Transverse colon (tissue), 4 donors: ENCODE results near the gene CCDC102B. TPM values are rescaled to one million over a fixed set of nuclear protein-coding genes. Genes with fewer than 3 reads are reported as not detected.

ENCODE experiments used
- DNase-seq: peaks from one replicate; pipeline ENCODE4 v3.0.0-alpha.2; 2019
- H3K27ac ChIP-seq, 4 donors: fragments of 200-600 bp; sonication (generic); 2 replicates each; pipeline ENCODE4 v1.5.1; 2016 to 2018; ENCODE audit warnings: inconsistent platforms in 4 of 4
- H3K27me3 ChIP-seq: fragments of 200-600 bp; sonication (generic); 2 replicates; pipeline ENCODE4 v1.5.1; 2017; ENCODE audit warnings: inconsistent platforms
- H3K36me3 ChIP-seq, 4 donors: fragments of 200-600 bp; sonication (generic); 2 replicates each; pipeline ENCODE4 v1.5.1; 2017 to 2019; ENCODE audit warnings: inconsistent platforms in 4 of 4
- H3K4me1 ChIP-seq, 4 donors: fragments of 200-600 bp; sonication (generic); 2 replicates each; pipeline ENCODE4 v1.5.1; 2017 to 2020; ENCODE audit warnings: inconsistent platforms in 4 of 4
- H3K4me3 ChIP-seq, 4 donors: fragments of 200-600 bp; sonication (generic); 1 replicate in 1 of 4; 2 replicates in 3 of 4; pipeline versions ENCODE4 v1.5.1 to v1.6.1; 2017 to 2019; ENCODE audit warnings: inconsistent platforms in 4 of 4
- H3K9me3 ChIP-seq, 2 donors: fragments of 200-600 bp; sonication (generic); 2 replicates each; pipeline ENCODE4 v1.5.1; 2017 to 2019; ENCODE audit warnings: inconsistent platforms in 2 of 2
- EP300 ChIP-seq: sonication (generic); formaldehyde crosslinking; IDR thresholded peaks from one replicate; pipeline ENCODE4 v1.6.1; 2017; ENCODE audit warnings: antibody characterized with exemption, low read depth
- POLR2A ChIP-seq: fragments of 450-650 bp; IDR thresholded peaks from one replicate; pipeline ENCODE4 v1.6.1; 2016; ENCODE audit warnings: antibody characterized with exemption, mild to moderate bottlenecking, moderate library complexity
- POLR2AphosphoS5 ChIP-seq, 3 donors: sonication (generic); formaldehyde crosslinking; IDR thresholded peaks; one replicate each; pipeline ENCODE4 v1.6.1; 2016; ENCODE audit warnings: antibody characterized with exemption in 3 of 3
- WGBS, 2 donors: methylation state at CpG; one replicate each; pipeline ENCODE4 v1.1.5; 2018; ENCODE audit warnings: low coverage in 1 of 2; 5-methylcytosine and 5-hydroxymethylcytosine counted together
- in situ Hi-C, 4 donors: fragments of 200-750 bp; cut with MboI; loops; one replicate each; pipeline versions ENCODE4 v1.15.0 to v1.15.1; 2017; ENCODE audit warnings: low sequenced_read_pairs in 3 of 4, low pct_ligation_motif_present in 1 of 4, low pct_unique_long_range_greater_than_20kb in 1 of 4
- intact Hi-C: fragments of 100-400 bp; cut with DNase I; formaldehyde crosslinking; loops from one replicate; pipeline ENCODE4 v1.15.1; 2023; ENCODE audit warnings: low total_unique reads
- total RNA-seq, 4 donors: library from RNA; depleted of rRNA; stranded (reverse); fragments of >200 nt; gene quantifications; one replicate each; pipeline ENCODE4 v1.1.0, GENCODE V29; 2016
- TF ChIP-seq, protein P1 (sequence below), 5 experiments: fragments of 200-600 bp in 3 of 5; fragments of 450-650 bp in 2 of 5; sonication (generic) in 3 of 5; IDR thresholded peaks; 1 replicate in 2 of 5; 2 replicates in 3 of 5; pipeline ENCODE4 v1.5.1; 2016 to 2017; ENCODE audit warnings: antibody characterized with exemption in 5 of 5, inconsistent platforms in 3 of 5, mild to moderate bottlenecking in 2 of 5, moderate library complexity in 1 of 5

CCDC102B gene
- total RNA-seq, 4 donors from 2014 or later: 1.5 to 6.0 (median 4.6) TPM

DNA sequence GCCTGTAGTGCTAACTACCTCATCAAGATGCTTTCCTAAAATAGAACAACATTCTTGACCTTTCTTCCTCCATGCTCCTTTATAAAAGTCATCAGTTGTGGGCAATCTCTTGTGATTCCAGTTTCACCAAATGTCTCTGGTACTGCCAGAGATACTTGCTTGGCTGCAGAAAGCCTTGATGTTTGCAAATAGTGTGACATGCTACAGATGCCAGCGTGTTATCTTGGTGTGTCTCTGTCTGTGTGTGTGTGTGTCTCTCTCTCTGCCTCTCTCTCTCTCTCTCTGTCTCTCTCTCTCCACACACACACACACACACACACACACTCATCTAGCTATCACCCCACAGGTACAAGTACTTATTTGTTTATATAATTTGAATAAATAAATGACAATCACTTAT is 146.9 kb downstream of the CCDC102B start:
- Histone ChIP-seq H3K27me3 (no peaks in the 10 kb centered on the region), H3K9me3 (no peaks in the 10 kb centered on the region), H3K4me1 (no peaks in the 10 kb centered on the region), H3K4me3 (no peak overlapping the region), H3K27ac (no peak overlapping the region), H3K36me3 (no peaks in the 10 kb centered on the region)
- WGBS, 2 donors: 71% methylated on average over 1 of the region's 1 CpG; no CpG with 5 or more reads in 1 of the 2 donors
- DNase-seq: no peak
- TF ChIP-seq, protein P1, sequence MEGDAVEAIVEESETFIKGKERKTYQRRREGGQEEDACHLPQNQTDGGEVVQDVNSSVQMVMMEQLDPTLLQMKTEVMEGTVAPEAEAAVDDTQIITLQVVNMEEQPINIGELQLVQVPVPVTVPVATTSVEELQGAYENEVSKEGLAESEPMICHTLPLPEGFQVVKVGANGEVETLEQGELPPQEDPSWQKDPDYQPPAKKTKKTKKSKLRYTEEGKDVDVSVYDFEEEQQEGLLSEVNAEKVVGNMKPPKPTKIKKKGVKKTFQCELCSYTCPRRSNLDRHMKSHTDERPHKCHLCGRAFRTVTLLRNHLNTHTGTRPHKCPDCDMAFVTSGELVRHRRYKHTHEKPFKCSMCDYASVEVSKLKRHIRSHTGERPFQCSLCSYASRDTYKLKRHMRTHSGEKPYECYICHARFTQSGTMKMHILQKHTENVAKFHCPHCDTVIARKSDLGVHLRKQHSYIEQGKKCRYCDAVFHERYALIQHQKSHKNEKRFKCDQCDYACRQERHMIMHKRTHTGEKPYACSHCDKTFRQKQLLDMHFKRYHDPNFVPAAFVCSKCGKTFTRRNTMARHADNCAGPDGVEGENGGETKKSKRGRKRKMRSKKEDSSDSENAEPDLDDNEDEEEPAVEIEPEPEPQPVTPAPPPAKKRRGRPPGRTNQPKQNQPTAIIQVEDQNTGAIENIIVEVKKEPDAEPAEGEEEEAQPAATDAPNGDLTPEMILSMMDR (IDR thresholded peaks at IDR 0.05): no peak
- TF ChIP-seq POLR2A (no peak), EP300 (no peak), POLR2AphosphoS5 (IDR thresholded peaks at IDR 0.05) (no peak)
- in situ Hi-C loops: no loop called here
- intact Hi-C loops: no loop called here

GRCh38 chr18:68948622-68949021 is 150.7 kb downstream of the CCDC102B start:
- H3K27me3 ChIP-seq: no peaks in the 10 kb centered on the region
- H3K36me3 ChIP-seq: no peaks in the 10 kb centered on the region
- no peaks in the 10 kb centered on the region for H3K9me3 ChIP-seq
- WGBS, 2 donors: 79 to 86% methylated on average over 3 to 4 of the region's 4 CpGs
- in situ Hi-C loops: no loop called here
- no peak overlapping the region for H3K4me3 ChIP-seq
- TF ChIP-seq EP300: no peak
- no peak for TF ChIP-seq POLR2AphosphoS5 (IDR thresholded peaks at IDR 0.05)
- TF ChIP-seq POLR2A: no peak
- TF ChIP-seq, protein P1 (IDR thresholded peaks at IDR 0.05): no peak
- DNase-seq: no peak
- no peak overlapping the region for H3K27ac ChIP-seq
- no peaks in the 10 kb centered on the region for H3K4me1 ChIP-seq
- intact Hi-C loops: no loop called here

DNA sequence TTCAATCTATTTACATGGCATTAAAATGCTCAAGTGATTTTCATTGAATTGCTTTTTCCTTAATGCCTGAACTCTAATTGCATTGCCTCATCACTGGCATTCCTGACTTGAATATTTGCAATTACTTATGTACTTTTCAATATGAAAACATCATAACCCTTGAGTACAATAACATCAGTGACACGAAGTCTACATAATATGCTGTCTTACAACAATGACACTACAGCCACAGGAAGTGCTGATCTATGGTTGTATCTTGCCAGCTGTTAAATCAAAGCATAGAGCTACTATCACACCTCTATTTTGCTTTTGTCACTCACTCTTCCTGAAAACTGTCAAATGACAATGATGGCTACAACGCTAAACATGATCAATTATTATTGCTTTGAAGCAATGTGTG is 156.9 kb downstream of the CCDC102B start:
- H3K27ac ChIP-seq: no peak overlapping the region
- no peak for DNase-seq
- in situ Hi-C loops: no loop called here
- no peak for TF ChIP-seq POLR2A
- TF ChIP-seq POLR2AphosphoS5 (IDR thresholded peaks at IDR 0.05): no peak
- H3K9me3 ChIP-seq: no peaks in the 10 kb centered on the region
- intact Hi-C loops: no loop called here
- WGBS, 2 donors: 54 to 66% methylated on average over 2 of the region's 2 CpGs
- no peaks in the 10 kb centered on the region for H3K36me3 ChIP-seq
- H3K27me3 ChIP-seq: no peaks in the 10 kb centered on the region
- no peak overlapping the region for H3K4me3 ChIP-seq
- no peaks in the 10 kb centered on the region for H3K4me1 ChIP-seq

DNA sequence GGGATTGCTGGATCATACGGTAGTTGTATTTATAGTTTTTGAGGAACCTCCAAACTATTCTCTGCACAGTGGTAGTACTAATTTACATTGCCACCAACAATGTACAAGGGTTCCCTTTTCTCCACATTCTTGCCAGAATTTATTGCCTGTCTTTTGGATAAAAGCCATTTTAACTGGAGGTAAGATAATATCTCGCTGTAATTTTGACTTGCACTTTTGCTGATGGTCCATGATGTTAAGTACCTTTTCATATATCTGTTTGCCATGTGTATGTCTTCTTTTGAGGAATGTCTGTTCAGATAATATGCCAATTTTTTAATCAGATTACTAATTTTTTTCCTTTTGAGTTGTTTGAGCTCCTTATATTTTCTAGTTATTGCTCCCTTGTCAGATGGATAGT is 158.8 kb downstream of the CCDC102B start:
- no peaks in the 10 kb centered on the region for H3K4me1 ChIP-seq
- in situ Hi-C loops (no loop called here), intact Hi-C loops (no loop called here)
- no peak overlapping the region for H3K4me3 ChIP-seq
- no peaks in the 10 kb centered on the region for H3K9me3 ChIP-seq
- no peak for DNase-seq
- TF ChIP-seq EP300 (no peak), POLR2A (no peak), POLR2AphosphoS5 (IDR thresholded peaks at IDR 0.05) (no peak)
- TF ChIP-seq, protein P1 (IDR thresholded peaks at IDR 0.05): no peak
- H3K27me3 ChIP-seq: no peaks in the 10 kb centered on the region
- no peaks in the 10 kb centered on the region for H3K36me3 ChIP-seq
- WGBS, 2 donors: 37 to 60% methylated on average over 2 of the region's 2 CpGs
- no peak overlapping the region for H3K27ac ChIP-seq

- WGBS, 2 donors: 85% methylated on average over 3 of the region's 3 CpGs; no CpG with 5 or more reads in 1 of the 2 donors
- Histone ChIP-seq H3K4me1 (no peaks in the 10 kb centered on the region), H3K9me3 (no peaks in the 10 kb centered on the region), H3K4me3 (no peak overlapping the region), H3K36me3 (no peaks in the 10 kb centered on the region), H3K27ac (no peak overlapping the region), H3K27me3 (no peaks in the 10 kb centered on the region)
- in situ Hi-C loops (no loop called here), intact Hi-C loops (no loop called here)
- TF ChIP-seq POLR2AphosphoS5 (IDR thresholded peaks at IDR 0.05): no peak
- TF ChIP-seq POLR2A: no peak
- no peak for TF ChIP-seq EP300
- TF ChIP-seq, protein P1 (IDR thresholded peaks at IDR 0.05): no peak
- no peak for DNase-seq
These were observed 162.5 kb downstream of the CCDC102B start for GRCh38 chr18:68960355-68960754.
